ENCODE data around the gene NBPF3. TPM values are rescaled to one million over a fixed set of nuclear protein-coding genes. Genes with fewer than 3 reads are reported as not detected.

The NBPF3 gene
- total RNA-seq, 1 donor from 2014 or later: 30.4 TPM

- H3K27me3 Mint-ChIP-seq (ENCODE audit: unreplicated experiment): no peaks in the 10 kb centered on the region
- no peak for TF ChIP-seq CTCF (IDR thresholded peaks at IDR 0.05)
- H3K4me1 Mint-ChIP-seq (ENCODE audit: unreplicated experiment): peaks cover 16% of the 10 kb centered on the region
- H3K4me3 Mint-ChIP-seq (ENCODE audit: unreplicated experiment): no peak overlapping the region
- H3K36me3 Mint-ChIP-seq (ENCODE audit: unreplicated experiment): no peaks in the 10 kb centered on the region
- no peaks in the 10 kb centered on the region for H3K9me3 Mint-ChIP-seq (ENCODE audit: unreplicated experiment)
- no peak overlapping the region for H3K27ac Mint-ChIP-seq (ENCODE audit: unreplicated experiment)
- DNase-seq (ENCODE audit: extremely low spot score, unreplicated experiment): no peak
Measured at GRCh38 chr1:21526441-21526840, 86.5 kb downstream of the NBPF3 start.

GRCh38 chr1:21530368-21531016, 90.6 kb downstream of the NBPF3 start:
- no peak overlapping the region for H3K27ac Mint-ChIP-seq (ENCODE audit: unreplicated experiment)
- H3K9me3 Mint-ChIP-seq (ENCODE audit: unreplicated experiment): no peaks in the 10 kb centered on the region
- no peaks in the 10 kb centered on the region for H3K36me3 Mint-ChIP-seq (ENCODE audit: unreplicated experiment)
- H3K4me1 Mint-ChIP-seq (ENCODE audit: unreplicated experiment): peaks cover 23% of the 10 kb centered on the region
- no peaks in the 10 kb centered on the region for H3K27me3 Mint-ChIP-seq (ENCODE audit: unreplicated experiment)
- DNase-seq (ENCODE audit: extremely low spot score, unreplicated experiment): no peak
- H3K4me3 Mint-ChIP-seq (ENCODE audit: unreplicated experiment): no peak overlapping the region
- no peak for TF ChIP-seq CTCF (IDR thresholded peaks at IDR 0.05)

GRCh38 chr1:21531241-21531640, 91.3 kb downstream of the NBPF3 start:
- H3K36me3 Mint-ChIP-seq (ENCODE audit: unreplicated experiment): no peaks in the 10 kb centered on the region
- no peak for TF ChIP-seq CTCF (IDR thresholded peaks at IDR 0.05)

GRCh38 chr1:21532496-21532895, 92.6 kb downstream of the NBPF3 start:
- no peak overlapping the region for H3K4me3 Mint-ChIP-seq (ENCODE audit: unreplicated experiment)
- TF ChIP-seq CTCF (IDR thresholded peaks at IDR 0.05): no peak

More at GRCh38 chr1:21531241-21531640, 91.3 kb downstream of the NBPF3 start:
- Mint-ChIP-seq H3K27me3 (ENCODE audit: unreplicated experiment) (no peaks in the 10 kb centered on the region), H3K4me1 (ENCODE audit: unreplicated experiment) (peaks cover 23% of the 10 kb centered on the region), H3K27ac (ENCODE audit: unreplicated experiment) (no peak overlapping the region), H3K4me3 (ENCODE audit: unreplicated experiment) (no peak overlapping the region), H3K9me3 (ENCODE audit: unreplicated experiment) (no peaks in the 10 kb centered on the region)
- DNase-seq (ENCODE audit: extremely low spot score, unreplicated experiment): no peak

GRCh38 chr1:21532992-21533534, 93.1 kb downstream of the NBPF3 start:
- H3K9me3 Mint-ChIP-seq (ENCODE audit: unreplicated experiment): no peaks in the 10 kb centered on the region
- TF ChIP-seq CTCF (IDR thresholded peaks at IDR 0.05): no peak

More at GRCh38 chr1:21532496-21532895, 92.6 kb downstream of the NBPF3 start:
- no peak overlapping the region for H3K27ac Mint-ChIP-seq (ENCODE audit: unreplicated experiment)
- no peaks in the 10 kb centered on the region for H3K36me3 Mint-ChIP-seq (ENCODE audit: unreplicated experiment)
- DNase-seq (ENCODE audit: extremely low spot score, unreplicated experiment): no peak
- H3K27me3 Mint-ChIP-seq (ENCODE audit: unreplicated experiment): no peaks in the 10 kb centered on the region
- no peaks in the 10 kb centered on the region for H3K9me3 Mint-ChIP-seq (ENCODE audit: unreplicated experiment)
- H3K4me1 Mint-ChIP-seq (ENCODE audit: unreplicated experiment): peaks cover 23% of the 10 kb centered on the region

More at GRCh38 chr1:21532992-21533534, 93.1 kb downstream of the NBPF3 start:
- Mint-ChIP-seq H3K4me1 (ENCODE audit: unreplicated experiment) (peaks cover 23% of the 10 kb centered on the region), H3K27me3 (ENCODE audit: unreplicated experiment) (no peaks in the 10 kb centered on the region), H3K4me3 (ENCODE audit: unreplicated experiment) (no peak overlapping the region), H3K36me3 (ENCODE audit: unreplicated experiment) (no peaks in the 10 kb centered on the region), H3K27ac (ENCODE audit: unreplicated experiment) (no peak overlapping the region)
- no peak for DNase-seq (ENCODE audit: extremely low spot score, unreplicated experiment)
